GM23338 (cell line): ENCODE results near the gene TWSG1. TPM values are rescaled to one million over a fixed set of nuclear protein-coding genes. Genes with fewer than 3 reads are reported as not detected.
"Not testable (repeated sequence)": the region's sequence is repeated elsewhere in the genome, so short reads cannot be mapped to it uniquely, and the experiment has no call there.

Experiments used
- ATAC-seq: fragments of 200-7000 bp; cut with Tn5 transposase; 3 replicates; pipeline ENCODE4 v1.9.1; 2020
- DNase-seq: peaks from one replicate; pipeline ENCODE4 v3.0.0-alpha.2; 2015; ENCODE audit warnings: low spot score
- H2AFZ ChIP-seq: fragments of 200-600 bp; sonication (generic); 2 replicates; pipeline ENCODE4 v1.8.0; 2016; ENCODE audit warnings: antibody characterized with exemption, mild to moderate bottlenecking, moderate library complexity
- H3F3A ChIP-seq: fragments of 200-600 bp; sonication (generic); replicated peaks from 2 replicates; pipeline ENCODE4 v1.8.0; 2017; ENCODE audit warnings: antibody characterized with exemption, mixed run types, low read depth
- H3K27ac ChIP-seq: fragments of 200-600 bp; sonication (generic); 2 replicates; pipeline ENCODE4 v1.6.1; 2016; ENCODE audit warnings: low read depth
- H3K27me3 ChIP-seq: fragments of 200-600 bp; sonication (generic); 2 replicates; pipeline ENCODE4 v1.8.0; 2016; ENCODE audit warnings: mild to moderate bottlenecking, mixed run types, moderate library complexity; ENCODE audit not compliant: insufficient read depth
- H3K36me3 ChIP-seq: fragments of 200-600 bp; sonication (generic); 2 replicates; pipeline ENCODE4 v1.8.0; 2016; ENCODE audit warnings: mild to moderate bottlenecking; ENCODE audit not compliant: insufficient read depth
- H3K4me1 ChIP-seq: fragments of 200-600 bp; sonication (generic); 2 replicates; pipeline ENCODE4 v1.8.0; 2016; ENCODE audit warnings: mild to moderate bottlenecking, moderate library complexity; ENCODE audit not compliant: insufficient read depth
- H3K4me2 ChIP-seq: fragments of 200-600 bp; sonication (generic); 2 replicates; pipeline ENCODE4 v1.7.1; 2017; ENCODE audit warnings: mixed run types
- H3K4me3 ChIP-seq: fragments of 200-600 bp; sonication (generic); 2 replicates; pipeline ENCODE4 v1.6.1; 2016; ENCODE audit warnings: mixed run types
- H3K79me2 ChIP-seq: fragments of 200-600 bp; sonication (generic); replicated peaks from 2 replicates; pipeline ENCODE4 v1.8.0; 2017; ENCODE audit warnings: mild to moderate bottlenecking; ENCODE audit not compliant: insufficient read depth
- H3K9me2 ChIP-seq: fragments of 200-600 bp; sonication (generic); 2 replicates; pipeline ENCODE4 v1.8.0; 2017; ENCODE audit not compliant: insufficient read depth
- H4K20me1 ChIP-seq: fragments of 200-600 bp; sonication (generic); replicated peaks from 2 replicates; pipeline ENCODE4 v1.8.0; 2017; ENCODE audit warnings: mild to moderate bottlenecking; ENCODE audit not compliant: insufficient read depth
- H3K27ac Mint-ChIP-seq: 2 replicates; pipeline ENCODE4 v1.8.0; 2020; ENCODE audit warnings: inconsistent platforms, mild to moderate bottlenecking, moderate library complexity, mixed read lengths
- H3K27me3 Mint-ChIP-seq: 3 replicates; pipeline ENCODE4 v1.8.0; 2022; ENCODE audit warnings: low read depth, mild to moderate bottlenecking, moderate library complexity, mixed read lengths, inconsistent platforms; ENCODE audit not compliant: insufficient read depth, poor library complexity
- H3K36me3 Mint-ChIP-seq: 3 replicates; pipeline ENCODE4 v1.8.0; 2021; ENCODE audit warnings: low read depth, mild to moderate bottlenecking, inconsistent platforms, moderate library complexity, mixed read lengths
- H3K4me1 Mint-ChIP-seq: 3 replicates; pipeline ENCODE4 v1.8.0; 2020; ENCODE audit warnings: mild to moderate bottlenecking, inconsistent platforms, mixed read lengths
- H3K4me3 Mint-ChIP-seq: 3 replicates; pipeline ENCODE4 v1.8.0; 2021; ENCODE audit warnings: moderate library complexity, mild to moderate bottlenecking, inconsistent platforms, mixed read lengths
- H3K9me3 Mint-ChIP-seq: 3 replicates; pipeline ENCODE4 v1.8.0; 2020; ENCODE audit warnings: moderate library complexity, mild to moderate bottlenecking, inconsistent platforms, mixed read lengths
- CREB1 ChIP-seq: fragments of 250-450 bp; sonication (Bioruptor Pico); IDR thresholded peaks from 2 replicates; pipeline ENCODE4 v1.5.0; 2020; ENCODE audit warnings: low read depth, mild to moderate bottlenecking, moderate library complexity
- CTCF ChIP-seq, 2 experiments: fragments of 200-600 bp in 1 of 2; sonication (generic) in 1 of 2; conservative IDR thresholded peaks; 2 replicates each; pipeline versions ENCODE4 v1.5.1 to v1.6.1; 2016 to 2017; ENCODE audit warnings: antibody characterized with exemption in 2 of 2, low read depth in 2 of 2, mild to moderate bottlenecking in 2 of 2, moderate library complexity in 1 of 2
- ETS1 ChIP-seq: IDR thresholded peaks from 2 replicates; pipeline ENCODE4 v1.6.1; 2016; ENCODE audit warnings: antibody characterized with exemption
- EZH2 ChIP-seq: fragments of 200-600 bp; sonication (generic); IDR thresholded peaks from one replicate; pipeline ENCODE4 v1.8.0; 2017; ENCODE audit warnings: antibody characterized with exemption, mild to moderate bottlenecking, low read depth; ENCODE audit not compliant: unreplicated experiment
- EZH2phosphoT487 ChIP-seq: fragments of 200-600 bp; sonication (generic); IDR thresholded peaks from one replicate; pipeline ENCODE4 v1.8.1; 2018; ENCODE audit warnings: antibody characterized with exemption; ENCODE audit not compliant: unreplicated experiment
- NANOG ChIP-seq: IDR thresholded peaks from 2 replicates; pipeline ENCODE4 v1.6.1; 2016; ENCODE audit warnings: antibody characterized with exemption, borderline replicate concordance
- STAT1 ChIP-seq: IDR thresholded peaks from one replicate; pipeline ENCODE4 v1.6.1; 2016; ENCODE audit warnings: antibody characterized with exemption; ENCODE audit not compliant: unreplicated experiment
- ZNF114 ChIP-seq: fragments of 250-450 bp; sonication (Bioruptor Pico); IDR thresholded peaks from 2 replicates; pipeline ENCODE4 v1.5.0; 2020; ENCODE audit warnings: mild to moderate bottlenecking, moderate library complexity
- ZNF462 ChIP-seq: fragments of 250-450 bp; sonication (Bioruptor Pico); IDR thresholded peaks from 2 replicates; pipeline ENCODE4 v1.5.0; 2020; ENCODE audit warnings: mild to moderate bottlenecking, moderate library complexity
- polyA plus RNA-seq: library from polyadenylated mRNA; unstranded; fragments of >200 nt; fragmentation: Nextera tagmentation; extraction: Ambion mirVana; gene quantifications from 2 replicates; pipeline ENCODE4 v1.2.1, GENCODE V29; 2016
- total RNA-seq: library from RNA; depleted of rRNA; stranded (reverse); fragments of >200 nt; shearing (Covaris generic); gene quantifications from 2 replicates; pipeline ENCODE4 v1.2.3, GENCODE V29; 2014

Gene TWSG1
- total and polyA plus RNA-seq, 2 experiments from 2014 or later, result 11.5 to 29.1 TPM

- TF ChIP-seq CTCF (conservative IDR thresholded peaks at IDR 0.05; ENCODE audit: low read depth in 2 of 2), result no peak
- no peak for TF ChIP-seq EZH2
These were observed 96.7 kb downstream of the TWSG1 start (continued) for GRCh38 chr18:9431296-9431695.

DNA sequence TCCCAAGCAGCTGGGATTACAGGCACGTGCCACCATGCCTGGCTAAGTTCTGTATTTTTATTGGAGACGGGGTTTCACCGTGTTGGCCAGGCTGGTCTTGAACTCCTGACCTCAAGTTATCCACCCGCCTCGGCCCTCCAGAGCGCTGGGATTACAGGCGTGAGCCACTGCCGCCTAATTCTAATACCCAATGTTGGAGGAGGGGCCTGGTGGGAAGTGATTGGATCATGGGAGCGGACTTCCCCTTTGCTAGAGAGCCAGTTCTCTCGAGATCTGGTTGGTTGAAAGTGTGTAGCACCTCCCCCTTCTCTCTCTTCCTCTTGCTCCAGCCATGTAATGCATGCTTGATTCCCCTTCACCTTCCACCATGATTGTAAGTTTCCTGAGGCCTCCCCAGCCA lies 98.5 kb downstream of the TWSG1 start:
- H3K27ac ChIP-seq, H3K4me3 ChIP-seq, H3K79me2 ChIP-seq, H3K27ac Mint-ChIP-seq, H3K27me3 ChIP-seq, H3K4me1 Mint-ChIP-seq, H3K4me1 ChIP-seq, H3K36me3 ChIP-seq, H3K4me2 ChIP-seq, H3K27me3 Mint-ChIP-seq, H3K9me2 ChIP-seq, H3F3A ChIP-seq, H3K4me3 Mint-ChIP-seq, H3K36me3 Mint-ChIP-seq, H4K20me1 ChIP-seq: not testable (repeated sequence)
- DNase-seq, result peak; percentile 40
- peak overlapping the region; percentile 93 for H2AFZ ChIP-seq
- ATAC-seq, result peak; percentile 23; the same call in 1 of the 3 replicates
- H3K9me3 Mint-ChIP-seq, result peaks cover 14% of the 10 kb centered on the region; the same call in 2 of the 3 replicates

DNA sequence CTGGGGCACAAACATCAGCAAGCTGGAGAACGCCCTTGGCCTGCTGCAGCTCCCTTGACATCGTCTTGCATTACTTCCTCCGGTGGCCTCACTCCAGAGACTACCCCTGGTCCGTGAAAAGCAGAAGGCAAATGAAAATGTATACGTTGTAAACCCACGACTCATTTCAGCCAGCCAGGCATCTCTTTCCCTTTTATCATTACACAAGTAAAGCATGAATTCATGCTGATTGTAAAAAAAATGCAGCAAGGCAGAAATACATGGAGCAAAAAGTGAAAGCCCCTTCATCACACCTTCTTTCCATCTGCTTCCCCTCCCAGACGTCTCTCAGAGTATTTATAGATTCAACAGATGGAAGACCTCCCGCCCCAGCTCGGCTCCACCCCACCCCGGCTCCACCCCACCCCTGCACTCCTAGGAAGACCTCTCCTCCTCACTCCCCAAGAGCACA lies 99.1 kb downstream of the TWSG1 start:
- peaks cover 5% of the 10 kb centered on the region; the same call in 2 of the 3 replicates for H3K36me3 Mint-ChIP-seq
- no peaks in the 10 kb centered on the region for H3F3A ChIP-seq
- no peak overlapping the region for H3K27ac ChIP-seq
- ATAC-seq, result peak; percentile 36
- peaks cover 7% of the 10 kb centered on the region for H3K27me3 Mint-ChIP-seq
- peak overlapping the region; percentile 93 for H2AFZ ChIP-seq
- peaks cover 3% of the 10 kb centered on the region; the same call in 1 of the 2 replicates for H3K36me3 ChIP-seq
- H3K4me3 ChIP-seq, result no peak overlapping the region
- peak; percentile 12 for DNase-seq
- H3K79me2 ChIP-seq, result no peaks in the 10 kb centered on the region
- peaks cover 8% of the 10 kb centered on the region for H3K4me1 Mint-ChIP-seq
- H3K4me2 ChIP-seq, result no peak overlapping the region
- no peaks in the 10 kb centered on the region for H4K20me1 ChIP-seq
- 0 out of 2 replicates have a peak, but pooled peaks cover 8% of the 10 kb centered on the region for H3K4me1 ChIP-seq
- H3K9me2 ChIP-seq, result no peaks in the 10 kb centered on the region
- H3K27me3 ChIP-seq, result no peaks in the 10 kb centered on the region
- no peak overlapping the region for H3K4me3 Mint-ChIP-seq
- peaks cover 14% of the 10 kb centered on the region; the same call in 2 of the 3 replicates for H3K9me3 Mint-ChIP-seq
- no peak overlapping the region for H3K27ac Mint-ChIP-seq
- no peak for TF ChIP-seq ETS1
- TF ChIP-seq ZNF462, result no peak
- TF ChIP-seq EZH2phosphoT487, result no peak
- no peak for TF ChIP-seq ZNF114 (CRISPR knock-in tag)
- no peak for TF ChIP-seq CREB1 (CRISPR knock-in tag)
- no peak for TF ChIP-seq NANOG
- TF ChIP-seq STAT1, result no peak
